ENCODE results near the gene PTPRM.

- TF ChIP-seq ATF3 (IDR thresholded peaks at IDR 0.05): no peak
- TF ChIP-seq CTCF (IDR thresholded peaks at IDR 0.05; ENCODE audit: low read depth, low read length, missing input control): no peak
- no peak for TF ChIP-seq MAX (IDR thresholded peaks at IDR 0.05)
- no peak for TF ChIP-seq GABPA (IDR thresholded peaks at IDR 0.05 in 1 of 2, conservative IDR thresholded peaks at IDR 0.05 in 1 of 2)
Observed at GRCh38 chr18:7898181-7898580, 331.1 kb downstream of the PTPRM start.
